K562 (cell line): ENCODE data around the gene FAM193A. TPM values are rescaled to one million over a fixed set of nuclear protein-coding genes. Genes with fewer than 3 reads are reported as not detected.

Experiments
- ATAC-seq: fragments of 200-7000 bp; cut with Tn5 transposase; 3 replicates; pipeline ENCODE4 v1.9.1; 2020; ENCODE audit warnings: moderate library complexity
- BruUV-seq: library from RNA; stranded (reverse); fragments of 400-500 nt; replicated peaks from 2 replicates; lab custom pipeline; 2021; lab: Mats Ljungman, UMichigan
- CTCF ChIA-PET: fragments of 300-600 bp; formaldehyde crosslinking; extraction: SDS; loops from one replicate; lab custom pipeline; 2021; ENCODE audit warnings: low intra/inter-chr PET ratio; lab: Yijun Ruan, JAX
- POLR2A ChIA-PET: fragments of 300-600, 350-650 bp; sonication (Branson Sonifier 250); formaldehyde crosslinking; extraction: SDS; loops from one replicate; lab custom pipeline; 2021; ENCODE audit warnings: antibody characterized with exemption, inconsistent platforms; lab: Yijun Ruan, JAX
- DNase-seq, 4 experiments: peaks; one replicate each; pipeline versions ENCODE4 v3.0.0 to v3.0.0-alpha.2; 2011 to 2018; ENCODE audit warnings: low spot score in 3 of 4, mixed read lengths in 3 of 4; ENCODE audit errors: extremely low read depth in 1 of 4
- FAIRE-seq: peaks from 2 replicates; lab custom pipeline; 2011; peaks lifted over from hg19 to GRCh38; lab: Jason Lieb, UNC
- H2AFZ ChIP-seq: 2 replicates; pipeline ENCODE4 v1.6.0; 2011; ENCODE audit warnings: low read depth, low read length, control low read depth, inconsistent platforms
- H3K27ac ChIP-seq: fragments of 200-600 bp; 3 replicates; pipeline ENCODE4 v1.8.0; 2011; ENCODE audit warnings: low read depth, mild to moderate bottlenecking, control low read depth, inconsistent platforms, low read length, moderate library complexity, mixed read lengths; ENCODE audit errors: extremely low read depth
- H3K27me3 ChIP-seq, 2 experiments: fragments of 300-600 bp in 1 of 2; 2 replicates in 1 of 2; 3 replicates in 1 of 2; pipeline versions ENCODE4 v1.6.0 to v1.8.0; 2011; ENCODE audit warnings: inconsistent platforms in 2 of 2, low read length in 2 of 2, mild to moderate bottlenecking in 1 of 2, mixed read lengths in 1 of 2, moderate library complexity in 1 of 2; ENCODE audit not compliant: control insufficient read depth in 2 of 2, insufficient read depth in 2 of 2
- H3K36me3 ChIP-seq: fragments of 300-600 bp; 3 replicates; pipeline ENCODE4 v1.8.0; 2011; ENCODE audit warnings: mild to moderate bottlenecking, low read length, inconsistent platforms; ENCODE audit not compliant: control insufficient read depth, insufficient read depth
- H3K4me1 ChIP-seq, 2 experiments: fragments of 200-600 bp in 1 of 2; replicated peaks in 1 of 2; 2 replicates in 1 of 2; 3 replicates in 1 of 2; pipeline versions ENCODE4 v1.5.1 to v1.8.0; 2011; ENCODE audit warnings: inconsistent platforms in 2 of 2, low read length in 2 of 2, mild to moderate bottlenecking in 1 of 2, mixed read lengths in 1 of 2, moderate library complexity in 1 of 2; ENCODE audit not compliant: control insufficient read depth in 2 of 2, insufficient read depth in 2 of 2
- H3K4me2 ChIP-seq: 2 replicates; pipeline ENCODE4 v1.6.1; 2011; ENCODE audit warnings: low read length, control low read depth, inconsistent platforms, mixed read lengths; ENCODE audit not compliant: insufficient read depth
- H3K4me3 ChIP-seq: fragments of 200-600 bp; sonication (generic), shearing (Covaris generic); 2 replicates; pipeline ENCODE4 v1.5.1; 2016; ENCODE audit warnings: control low read depth, inconsistent platforms
- H3K79me2 ChIP-seq: fragments of 200-600 bp; 3 replicates; pipeline ENCODE4 v1.8.0; 2011; ENCODE audit warnings: low read length, inconsistent platforms; ENCODE audit not compliant: control insufficient read depth, insufficient read depth
- H3K9ac ChIP-seq, 2 experiments: 2 replicates each; pipeline versions ENCODE4 v1.6.0 to v1.6.1; 2011; ENCODE audit warnings: low read depth in 2 of 2, low read length in 2 of 2, control low read depth in 1 of 2, inconsistent platforms in 1 of 2, mild to moderate bottlenecking in 1 of 2, mixed read lengths in 1 of 2; ENCODE audit not compliant: insufficient read depth in 1 of 2
- H3K9me1 ChIP-seq: one replicate; pipeline ENCODE4 v1.6.0; 2011; ENCODE audit warnings: inconsistent platforms, mild to moderate bottlenecking, low read length, moderate library complexity; ENCODE audit not compliant: control insufficient read depth, insufficient read depth
- H3K9me3 ChIP-seq: replicated peaks from 2 replicates; pipeline ENCODE4 v1.5.1; 2011; ENCODE audit warnings: low read depth, low read length, inconsistent platforms; ENCODE audit not compliant: control insufficient read depth, insufficient read depth
- H4K20me1 ChIP-seq: replicated peaks from 2 replicates; pipeline ENCODE4 v1.6.1; 2011; ENCODE audit warnings: low read length, inconsistent platforms, mixed read lengths; ENCODE audit not compliant: control insufficient read depth, insufficient read depth
- BRD4 ChIP-seq: fragments of 200-600 bp; sonication (generic); IDR thresholded peaks from 2 replicates; pipeline ENCODE4 v1.6.1; 2017; ENCODE audit warnings: inconsistent platforms
- CBFB ChIP-seq: sonication (generic); formaldehyde crosslinking; IDR thresholded peaks from 2 replicates; pipeline ENCODE4 v1.4.0; 2020; ENCODE audit warnings: mild to moderate bottlenecking, missing genetic modification reagents
- CBX3 ChIP-seq, 2 experiments: IDR thresholded peaks; 1 replicate in 1 of 2; 2 replicates in 1 of 2; pipeline ENCODE4 v1.6.1; 2012; ENCODE audit warnings: inconsistent platforms in 2 of 2, low read length in 2 of 2, borderline replicate concordance in 1 of 2, control low read depth in 1 of 2
- FOXA3 ChIP-seq, 2 experiments: fragments of 450-650 bp in 1 of 2; sonication (generic) in 1 of 2; formaldehyde crosslinking; IDR thresholded peaks in 1 of 2; conservative IDR thresholded peaks in 1 of 2; 2 replicates each; pipeline versions ENCODE4 v1.4.0 to v1.8.0; 2020 to 2022; ENCODE audit warnings: mild to moderate bottlenecking in 2 of 2, missing genetic modification reagents in 1 of 2
- GTF2E2 ChIP-seq: fragments of 200-800 bp; sonication (Bioruptor generic); IDR thresholded peaks from 2 replicates; pipeline ENCODE4 v1.6.1; 2016; ENCODE audit warnings: missing genetic modification characterization, missing compliant biosample characterization
- MTA1 ChIP-seq: fragments of 450-650 bp; IDR thresholded peaks from 2 replicates; pipeline ENCODE4 v1.6.1; 2017; ENCODE audit warnings: borderline replicate concordance
- POLR2G ChIP-seq: fragments of 200-400 bp; formaldehyde crosslinking; IDR thresholded peaks from 2 replicates; pipeline ENCODE4 v1.6.1; 2017; ENCODE audit warnings: low read depth, mild to moderate bottlenecking, antibody characterized with exemption, low read length, moderate library complexity
- PTBP1 ChIP-seq: fragments of 200-400 bp; formaldehyde crosslinking; IDR thresholded peaks from 2 replicates; pipeline ENCODE4 v1.6.1; 2017; ENCODE audit warnings: low read depth, low read length
- RB1 ChIP-seq: fragments of 450-650 bp; IDR thresholded peaks from 2 replicates; pipeline ENCODE4 v1.6.1; 2017; ENCODE audit warnings: low read depth, mild to moderate bottlenecking
- RREB1 ChIP-seq: fragments of 250-450 bp; sonication (Bioruptor Pico); IDR thresholded peaks from 2 replicates; pipeline ENCODE4 v1.4.0; 2020
- ZBTB9 ChIP-seq: fragments of 450-650 bp; formaldehyde crosslinking; IDR thresholded peaks from 2 replicates; pipeline ENCODE4 v1.4.0; 2020; ENCODE audit warnings: mild to moderate bottlenecking, moderate library complexity
- ZMIZ1 ChIP-seq, 2 experiments: fragments of 150-350 bp in 1 of 2; IDR thresholded peaks; 2 replicates each; pipeline ENCODE4 v1.6.1; 2012 to 2016; ENCODE audit warnings: low read depth in 2 of 2, low read length in 2 of 2, mild to moderate bottlenecking in 1 of 2, moderate library complexity in 1 of 2
- WGBS: fragments of 100-300 bp; shearing (Covaris generic); methylation state at CpG from one replicate; pipeline ENCODE4 v1.1.6; 2016; ENCODE audit warnings: low coverage, mixed read lengths; ENCODE audit not compliant: insufficient coverage; ENCODE audit errors: missing lambda C conversion rate; 5-methylcytosine and 5-hydroxymethylcytosine counted together
- in situ Hi-C: fragments of 300-500 bp; cut with MboI; formaldehyde crosslinking; loops from 4 replicates; pipeline ENCODE4 v1.15.0; 2018; ENCODE audit warnings: inconsistent platforms, mixed read lengths
- intact Hi-C: fragments of 100-400 bp; cut with micrococcal nuclease; formaldehyde crosslinking; loops from 2 replicates; pipeline ENCODE4 v1.14.2; 2022
- polyA plus RNA-seq, 8 experiments: library from polyadenylated mRNA; depleted of rRNA in 4 of 8; stranded (reverse) in 5 of 8; unstranded in 3 of 8; fragments of >200 nt; fragmentation: Nextera tagmentation in 2 of 8; fragmentation: Illumina TruSeq in 1 of 8; extraction: Ambion mirVana in 2 of 8; extraction: Trizol in 1 of 8; gene quantifications; 2 replicates each; pipeline versions ENCODE4 v1.2.1 to v1.2.3, GENCODE V29; 2011 to 2014; ENCODE audit warnings: inconsistent platforms in 1 of 8, missing spikeins in 1 of 8
- total RNA-seq, 7 experiments: library from RNA; depleted of rRNA in 6 of 7; stranded (reverse); fragments of >200 nt in 6 of 7; fragmentation: Illumina TruSeq in 2 of 7; extraction: Trizol in 2 of 7; gene quantifications; 2 replicates each; pipeline versions ENCODE4 v1.2.1 to v1.2.3, GENCODE V29; 2011 to 2021; ENCODE audit warnings: low replicate concordance in 1 of 7

Gene FAM193A
- total and polyA plus RNA-seq, 9 of the 15 experiments (the other 6 are each of a cell fraction or from before 2014, with no cell fraction given) = 0.46 to 24.6 (median 9.6) TPM

GRCh38 chr4:2651546-2651945 is 115.1 kb downstream of the FAM193A start:
- H3K4me2 ChIP-seq = no peak overlapping the region
- ChIA-PET CTCF (no interaction called here), POLR2A (no interaction called here)
- peak; percentile 59 for ATAC-seq
- H3K4me3 ChIP-seq = no peak overlapping the region
- FAIRE-seq = peak; percentile 64
- H3K27me3 ChIP-seq = no peaks in the 10 kb centered on the region
- no peaks in the 10 kb centered on the region for H3K9me3 ChIP-seq
- H3K79me2 ChIP-seq = no peaks in the 10 kb centered on the region
- intact Hi-C loops (no loop called here), in situ Hi-C loops (no loop called here)
- no TSS peak for BruUV-seq
- no peaks in the 10 kb centered on the region for H3K9me1 ChIP-seq
- H3K9ac ChIP-seq = no peak overlapping the region
- H3K36me3 ChIP-seq = peaks cover 70% of the 10 kb centered on the region
- 0 out of 2 replicates have a peak, but pooled peaks cover 3% of the 10 kb centered on the region for H4K20me1 ChIP-seq
- peak in 3 of 4 experiments; percentile 20 to 36 (median 32) for DNase-seq
- no peak overlapping the region for H3K27ac ChIP-seq
- whole genome bisulfite sequencing = 62% methylated on average over 10 of the region's 10 CpGs
- no peak overlapping the region for H2AFZ ChIP-seq
- peaks cover 3 to 14% of the 10 kb centered on the region in 2 experiments; a peak in 4 of 5 replicates for H3K4me1 ChIP-seq
- TF ChIP-seq ZMIZ1 (IDR thresholded peaks at IDR 0.05; ENCODE audit: low read depth in 2 of 2, low read length in 2 of 2) (no peak), CBX3 (IDR thresholded peaks at IDR 0.05; ENCODE audit: borderline replicate concordance in 1 of 2, low read length in 2 of 2) (no peak), FOXA3 (CRISPR knock-in tag; conservative IDR thresholded peaks at IDR 0.05 in 1 of 2, IDR thresholded peaks at IDR 0.05 in 1 of 2) (no peak), PTBP1 (no peak), MTA1 (no peak), ZBTB9 (CRISPR knock-in tag) (no peak), RB1 (no peak), RREB1 (CRISPR knock-in tag) (no peak), CBFB (CRISPR knock-in tag) (no peak), POLR2G (no peak), GTF2E2 (tag) (no peak), BRD4 (no peak)
